GM12872 (cell line): ENCODE data around the gene HTR2C.

Experiments used
- TF ChIP-seq, protein P1 (sequence below): IDR thresholded peaks from 3 replicates; pipeline ENCODE4 v1.5.1; 2011; ENCODE audit warnings: low read depth, mild to moderate bottlenecking, low read length, moderate library complexity; ENCODE audit not compliant: insufficient read depth

HTR2C gene

DNA sequence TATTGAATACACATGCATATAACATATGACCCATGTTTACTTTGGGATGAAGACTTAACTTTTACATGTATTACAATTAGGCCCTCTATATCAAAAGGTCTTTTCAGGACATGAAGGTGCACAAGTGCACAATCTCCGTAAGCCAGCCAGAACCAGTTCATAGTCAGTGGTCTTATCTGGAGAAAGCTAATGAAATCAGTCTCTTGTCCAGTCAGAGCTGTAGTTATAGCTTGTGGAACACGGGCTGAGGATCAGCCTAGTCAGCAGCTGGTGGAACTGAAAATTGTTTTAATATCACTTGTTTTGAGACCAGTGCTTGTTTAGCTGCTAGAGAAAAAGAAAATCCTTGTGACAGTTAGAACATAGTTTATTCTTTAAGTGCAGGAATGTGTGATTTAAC, 235.6 kb downstream of the HTR2C start:
- TF ChIP-seq, protein P1, sequence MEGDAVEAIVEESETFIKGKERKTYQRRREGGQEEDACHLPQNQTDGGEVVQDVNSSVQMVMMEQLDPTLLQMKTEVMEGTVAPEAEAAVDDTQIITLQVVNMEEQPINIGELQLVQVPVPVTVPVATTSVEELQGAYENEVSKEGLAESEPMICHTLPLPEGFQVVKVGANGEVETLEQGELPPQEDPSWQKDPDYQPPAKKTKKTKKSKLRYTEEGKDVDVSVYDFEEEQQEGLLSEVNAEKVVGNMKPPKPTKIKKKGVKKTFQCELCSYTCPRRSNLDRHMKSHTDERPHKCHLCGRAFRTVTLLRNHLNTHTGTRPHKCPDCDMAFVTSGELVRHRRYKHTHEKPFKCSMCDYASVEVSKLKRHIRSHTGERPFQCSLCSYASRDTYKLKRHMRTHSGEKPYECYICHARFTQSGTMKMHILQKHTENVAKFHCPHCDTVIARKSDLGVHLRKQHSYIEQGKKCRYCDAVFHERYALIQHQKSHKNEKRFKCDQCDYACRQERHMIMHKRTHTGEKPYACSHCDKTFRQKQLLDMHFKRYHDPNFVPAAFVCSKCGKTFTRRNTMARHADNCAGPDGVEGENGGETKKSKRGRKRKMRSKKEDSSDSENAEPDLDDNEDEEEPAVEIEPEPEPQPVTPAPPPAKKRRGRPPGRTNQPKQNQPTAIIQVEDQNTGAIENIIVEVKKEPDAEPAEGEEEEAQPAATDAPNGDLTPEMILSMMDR = no peak

DNA sequence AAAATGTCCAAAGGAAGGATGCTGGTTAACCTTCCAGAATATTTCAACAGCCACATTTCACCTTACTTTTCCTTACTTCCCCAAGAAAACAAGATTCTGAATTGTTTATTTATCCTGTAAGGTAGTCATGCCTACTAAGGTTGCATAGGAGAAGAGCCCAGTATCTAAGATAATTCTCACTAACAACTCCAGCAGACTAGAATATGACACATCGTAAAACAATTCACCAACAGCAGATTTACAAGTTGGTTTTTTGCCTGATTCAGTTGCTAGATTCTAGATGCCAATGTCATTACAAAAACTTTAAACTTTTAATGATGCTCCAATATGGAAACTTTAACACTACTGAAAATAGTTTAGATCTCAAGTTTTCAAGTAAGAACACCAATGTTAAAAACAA, 257.2 kb downstream of the HTR2C start:
- TF ChIP-seq, protein P1 = no peak

DNA sequence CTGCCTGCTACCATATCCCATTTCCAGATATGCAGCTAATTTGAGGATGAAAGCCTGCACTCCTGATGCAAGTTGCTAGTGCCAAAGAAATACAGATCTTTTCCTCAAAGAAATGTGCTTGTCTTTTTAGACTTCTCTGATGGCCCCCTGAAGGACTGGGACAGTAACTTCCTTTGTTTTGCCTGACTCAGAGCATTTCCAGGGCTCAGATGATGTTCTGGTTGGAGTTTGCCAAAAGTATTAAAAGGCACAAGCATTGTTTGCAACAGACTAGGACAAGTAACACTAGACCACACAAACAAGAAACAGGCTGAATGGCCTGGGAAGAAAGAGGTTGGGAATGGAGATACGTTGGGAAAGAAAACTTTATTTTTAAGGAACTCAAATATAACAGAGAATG, 258.3 kb downstream of the HTR2C start:
- TF ChIP-seq, protein P1 = no peak

DNA sequence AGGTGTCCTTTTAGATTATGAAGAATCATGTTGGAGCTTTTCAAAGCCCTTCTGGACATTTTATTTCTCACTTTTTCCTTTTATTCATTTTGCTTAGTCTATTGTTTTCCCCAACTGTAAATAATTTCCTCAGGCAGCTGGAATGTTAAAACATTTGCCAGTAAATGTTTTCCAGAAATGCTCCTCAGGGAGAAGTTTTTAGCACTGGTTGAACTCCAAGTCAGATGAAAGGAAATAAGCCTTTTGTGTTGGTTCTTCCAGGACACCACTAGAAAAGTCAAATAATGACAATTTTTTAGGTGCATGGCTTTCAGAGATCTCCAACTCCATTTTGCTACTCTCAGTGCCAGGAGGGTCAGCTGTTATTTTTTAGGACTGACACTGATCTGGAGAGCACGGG, 305.6 kb downstream of the HTR2C start:
- TF ChIP-seq, protein P1 = no peak

DNA sequence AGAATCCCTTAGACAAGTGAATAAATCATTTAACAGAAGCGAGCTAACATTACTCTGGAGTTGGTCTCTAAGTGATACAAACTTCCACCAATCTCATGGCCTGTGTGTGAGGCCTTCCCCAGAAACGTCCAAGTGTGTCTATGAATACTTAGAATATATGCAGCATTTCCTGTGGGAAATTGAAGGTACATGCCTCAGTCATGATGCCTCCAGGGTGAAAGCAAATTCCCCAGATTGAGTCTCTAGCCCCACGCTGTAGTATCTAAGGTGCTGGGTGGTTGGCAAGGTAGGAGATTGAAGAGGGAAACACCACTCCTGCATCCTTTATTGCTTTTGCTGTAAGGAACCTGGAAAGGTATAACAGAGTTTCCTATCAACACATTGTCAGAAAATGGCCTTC, 319.7 kb downstream of the HTR2C start:
- TF ChIP-seq, protein P1 = no peak

DNA sequence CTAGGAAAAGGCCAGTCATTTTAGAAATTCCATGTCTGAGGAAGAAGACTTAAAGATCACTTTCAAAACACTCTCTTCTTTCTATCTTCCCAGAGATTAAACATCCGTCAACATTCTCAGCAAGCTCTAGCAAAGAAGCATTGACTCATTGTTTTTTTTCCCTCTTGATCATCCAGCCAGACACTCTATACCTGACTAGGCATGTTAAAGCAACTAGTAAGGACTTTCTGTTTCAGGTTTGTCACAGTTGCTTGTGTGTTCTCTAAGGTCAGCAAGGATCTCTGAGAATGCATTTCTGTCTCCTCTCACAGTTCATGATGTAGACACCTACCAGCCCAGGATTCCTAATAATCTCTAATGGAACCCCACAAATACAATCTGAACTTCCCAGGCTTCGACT, 321.4 kb downstream of the HTR2C start:
- TF ChIP-seq, protein P1 = no peak

DNA sequence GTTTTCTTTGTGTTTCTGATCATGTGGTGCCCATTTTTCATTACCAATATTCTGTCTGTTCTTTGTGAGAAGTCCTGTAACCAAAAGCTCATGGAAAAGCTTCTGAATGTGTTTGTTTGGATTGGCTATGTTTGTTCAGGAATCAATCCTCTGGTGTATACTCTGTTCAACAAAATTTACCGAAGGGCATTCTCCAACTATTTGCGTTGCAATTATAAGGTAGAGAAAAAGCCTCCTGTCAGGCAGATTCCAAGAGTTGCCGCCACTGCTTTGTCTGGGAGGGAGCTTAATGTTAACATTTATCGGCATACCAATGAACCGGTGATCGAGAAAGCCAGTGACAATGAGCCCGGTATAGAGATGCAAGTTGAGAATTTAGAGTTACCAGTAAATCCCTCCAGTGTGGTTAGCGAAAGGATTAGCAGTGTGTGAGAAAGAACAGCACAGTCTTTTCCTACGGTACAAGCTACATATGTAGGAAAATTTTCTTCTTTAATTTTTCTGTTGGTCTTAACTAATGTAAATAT, 323.2 kb downstream of the HTR2C start:
- TF ChIP-seq, protein P1 = no peak
